H9 (cell line): ENCODE measurements around the gene KLF15. TPM values are rescaled to one million over a fixed set of nuclear protein-coding genes. Genes with fewer than 3 reads are reported as not detected.

Experiments
- DNase-seq: peaks from one replicate; pipeline ENCODE4 v3.0.0-alpha.2; 2017
- H2AFZ ChIP-seq: one replicate; pipeline ENCODE4 v1.6.1; 2013; ENCODE audit warnings: mild to moderate bottlenecking, low read length, control low read depth, moderate library complexity
- H2AK5ac ChIP-seq: 2 replicates; pipeline ENCODE4 v1.6.1; 2013; ENCODE audit warnings: low read length, control low read depth, mixed read lengths; ENCODE audit not compliant: insufficient read length
- H2BK120ac ChIP-seq: one replicate; pipeline ENCODE4 v1.6.1; 2013; ENCODE audit warnings: low read depth, mild to moderate bottlenecking, low read length, control low read depth, inconsistent platforms; ENCODE audit not compliant: poor library complexity, severe bottlenecking
- H2BK12ac ChIP-seq: 2 replicates; pipeline ENCODE4 v1.6.1; 2013; ENCODE audit warnings: low read length, control low read depth, mixed read lengths, low read depth; ENCODE audit not compliant: insufficient read length
- H2BK15ac ChIP-seq: 2 replicates; pipeline ENCODE4 v1.6.1; 2013; ENCODE audit warnings: low read depth, low read length, control low read depth
- H2BK20ac ChIP-seq: one replicate; pipeline ENCODE4 v1.6.1; 2013; ENCODE audit warnings: low read depth, mild to moderate bottlenecking, low read length, control low read depth, inconsistent platforms; ENCODE audit not compliant: poor library complexity, severe bottlenecking
- H2BK5ac ChIP-seq: 2 replicates; pipeline ENCODE4 v1.6.1; 2013; ENCODE audit warnings: low read length, control low read depth, mixed read lengths; ENCODE audit not compliant: insufficient read length
- H3K14ac ChIP-seq: 2 replicates; pipeline ENCODE4 v1.6.1; 2013; ENCODE audit warnings: low read length, control low read depth; ENCODE audit not compliant: insufficient read depth
- H3K18ac ChIP-seq: 2 replicates; pipeline ENCODE4 v1.6.1; 2013; ENCODE audit warnings: low read depth, mild to moderate bottlenecking, mixed read lengths, low read length, control low read depth; ENCODE audit not compliant: insufficient read length
- H3K23ac ChIP-seq: 2 replicates; pipeline ENCODE4 v1.6.1; 2013; ENCODE audit warnings: low read length, control low read depth, mixed read lengths, low read depth; ENCODE audit not compliant: insufficient read length
- H3K23me2 ChIP-seq: 2 replicates; pipeline ENCODE4 v1.6.1; 2013; ENCODE audit warnings: low read depth, mild to moderate bottlenecking, mixed read lengths, low read length, control low read depth; ENCODE audit not compliant: insufficient read length, poor library complexity, severe bottlenecking
- H3K27ac ChIP-seq: 2 replicates; pipeline ENCODE4 v1.5.1; 2013; ENCODE audit warnings: low read length, control low read depth, mixed read lengths, low read depth; ENCODE audit not compliant: insufficient read length
- H3K27me3 ChIP-seq: 2 replicates; pipeline ENCODE4 v1.6.1; 2013; ENCODE audit warnings: low read length, control low read depth, inconsistent platforms; ENCODE audit not compliant: insufficient read depth
- H3K4ac ChIP-seq: 2 replicates; pipeline ENCODE4 v1.6.1; 2013; ENCODE audit warnings: low read depth, mild to moderate bottlenecking, control low read depth, inconsistent platforms, low read length, moderate library complexity
- H3K4me1 ChIP-seq: 2 replicates; pipeline ENCODE4 v1.6.1; 2013; ENCODE audit warnings: low read length, control low read depth, inconsistent platforms; ENCODE audit not compliant: insufficient read depth
- H3K4me2 ChIP-seq: 2 replicates; pipeline ENCODE4 v1.6.1; 2013; ENCODE audit warnings: low read length, control low read depth, mixed read lengths; ENCODE audit not compliant: insufficient read length, insufficient read depth
- H3K56ac ChIP-seq: 2 replicates; pipeline ENCODE4 v1.6.1; 2013; ENCODE audit warnings: low read depth, mild to moderate bottlenecking, mixed read lengths, low read length, control low read depth; ENCODE audit not compliant: insufficient read length
- H3K79me1 ChIP-seq: 2 replicates; pipeline ENCODE4 v1.6.1; 2013; ENCODE audit warnings: low read depth, mild to moderate bottlenecking, moderate library complexity, low read length, control low read depth, inconsistent platforms; ENCODE audit not compliant: insufficient read depth, poor library complexity, severe bottlenecking
- H3K79me2 ChIP-seq: 2 replicates; pipeline ENCODE4 v1.6.1; 2013; ENCODE audit warnings: low read length, control low read depth, inconsistent platforms; ENCODE audit not compliant: insufficient read depth
- H3K9ac ChIP-seq: 2 replicates; pipeline ENCODE4 v1.6.1; 2013; ENCODE audit warnings: low read length, control low read depth, mixed read lengths; ENCODE audit not compliant: insufficient read length; ENCODE audit errors: extremely low read depth
- H3K9me3 ChIP-seq: one replicate; pipeline ENCODE4 v1.6.1; 2013; ENCODE audit warnings: low read depth, low read length, inconsistent platforms; ENCODE audit not compliant: control insufficient read depth
- H3T11ph ChIP-seq: one replicate; pipeline ENCODE4 v1.6.1; 2013; ENCODE audit warnings: mild to moderate bottlenecking, low read length, control low read depth, inconsistent platforms
- H4K20me1 ChIP-seq: one replicate; pipeline ENCODE4 v1.6.1; 2013; ENCODE audit not compliant: control insufficient read depth, insufficient read length, insufficient read depth
- H4K5ac ChIP-seq: 2 replicates; pipeline ENCODE4 v1.6.1; 2013; ENCODE audit warnings: low read depth, mild to moderate bottlenecking, mixed read lengths, low read length, control low read depth; ENCODE audit not compliant: insufficient read length
- H4K8ac ChIP-seq: replicated peaks from 2 replicates; pipeline ENCODE4 v1.6.1; 2013; ENCODE audit warnings: low read length, control low read depth, mixed read lengths, low read depth; ENCODE audit not compliant: insufficient read length
- H4K91ac ChIP-seq: 2 replicates; pipeline ENCODE4 v1.6.1; 2013; ENCODE audit warnings: low read depth, mild to moderate bottlenecking, moderate library complexity, mixed read lengths, low read length, control low read depth; ENCODE audit not compliant: insufficient read length
- H3K27ac Mint-ChIP-seq, 3 experiments: 2 replicates in 2 of 3; 3 replicates in 1 of 3; pipeline ENCODE4 v1.8.0; 2020 to 2021; ENCODE audit warnings: mixed read lengths in 3 of 3, mild to moderate bottlenecking in 1 of 3, moderate library complexity in 1 of 3
- H3K27me3 Mint-ChIP-seq: 2 replicates; pipeline ENCODE4 v1.8.0; 2021; ENCODE audit warnings: low read depth, mild to moderate bottlenecking, moderate library complexity, mixed read lengths
- H3K36me3 Mint-ChIP-seq, 3 experiments: 2 replicates in 2 of 3; 3 replicates in 1 of 3; pipeline ENCODE4 v1.8.0; 2020 to 2021; ENCODE audit warnings: low read depth in 3 of 3, mixed read lengths in 3 of 3; ENCODE audit not compliant: insufficient read depth in 1 of 3
- H3K4me1 Mint-ChIP-seq, 2 experiments: 2 replicates each; pipeline ENCODE4 v1.8.0; 2020; ENCODE audit warnings: mixed read lengths in 2 of 2
- H3K4me3 Mint-ChIP-seq, 2 experiments: 2 replicates in 1 of 2; 3 replicates in 1 of 2; pipeline ENCODE4 v1.8.0; 2020 to 2021; ENCODE audit warnings: mild to moderate bottlenecking in 2 of 2, mixed read lengths in 2 of 2, moderate library complexity in 1 of 2
- H3K9me3 Mint-ChIP-seq, 2 experiments: 2 replicates in 1 of 2; 3 replicates in 1 of 2; pipeline ENCODE4 v1.8.0; 2020; ENCODE audit warnings: mild to moderate bottlenecking in 2 of 2, mixed read lengths in 2 of 2, moderate library complexity in 1 of 2
- CTCF ChIP-seq: fragments of 200-600 bp; sonication (generic); conservative IDR thresholded peaks from 3 replicates; pipeline ENCODE4 v1.8.0; 2021; ENCODE audit warnings: antibody characterized with exemption, mild to moderate bottlenecking
- WGBS: extraction: QIAGEN DNeasy Blood & Tissue Kit; methylation state at CpG from one replicate; pipeline ENCODE4 v1.1.7; 2013; ENCODE audit warnings: missing lambda C conversion rate, low lambda C conversion rate, mixed read lengths; ENCODE audit not compliant: insufficient read length; ENCODE audit errors: extremely low coverage; 5-methylcytosine and 5-hydroxymethylcytosine counted together
- total RNA-seq: library from RNA; stranded (reverse); gene quantifications from 2 replicates; pipeline ENCODE4 v1.2.1, GENCODE V29; 2021

KLF15 gene
- total RNA-seq, 1 experiment from 2014 or later: 10.8 TPM

- no peak overlapping the region for H3K4ac ChIP-seq
- DNase-seq: peak; percentile 24
Measured at GRCh38 chr3:126300761-126301481, 56.3 kb downstream of the KLF15 start.

More at GRCh38 chr3:126300761-126301481, 56.3 kb downstream of the KLF15 start:
- no peaks in the 10 kb centered on the region for H3K27me3 ChIP-seq
- peaks cover 3% of the 10 kb centered on the region; the same call in 1 of the 2 replicates for H3K27me3 Mint-ChIP-seq
- no peak overlapping the region for H4K91ac ChIP-seq
- peak overlapping the region; percentile 59 for H2AFZ ChIP-seq
- no CpG with 5 or more reads among the region's 15 CpGs for WGBS
- H3K36me3 Mint-ChIP-seq: peaks cover 0 to 5% (median 3%) of the 10 kb centered on the region in 3 experiments; a peak in 2 of 7 replicates
- no peak overlapping the region for H3T11ph ChIP-seq
- H3K9ac ChIP-seq: no peak overlapping the region
- no peak overlapping the region for H3K27ac ChIP-seq
- H3K9me3 ChIP-seq: no peaks in the 10 kb centered on the region
- H3K14ac ChIP-seq: no peak overlapping the region
- H3K9me3 Mint-ChIP-seq: peaks cover 19 to 25% of the 10 kb centered on the region in 2 experiments; a peak in 4 of 5 replicates
- no peak overlapping the region for H3K4me2 ChIP-seq
- no peak overlapping the region for H2BK5ac ChIP-seq
- H3K4me1 Mint-ChIP-seq: peaks cover 3 to 5% of the 10 kb centered on the region in 2 experiments; a peak in 3 of 4 replicates
- no peak overlapping the region for H3K23ac ChIP-seq
- no peak overlapping the region for H3K18ac ChIP-seq
- H2BK12ac ChIP-seq: no peak overlapping the region
- no peak overlapping the region for H2AK5ac ChIP-seq
- H4K5ac ChIP-seq: no peak overlapping the region
- no peaks in the 10 kb centered on the region for H3K23me2 ChIP-seq
- no peak overlapping the region for H2BK120ac ChIP-seq
- no peak overlapping the region for H4K8ac ChIP-seq
- H4K20me1 ChIP-seq: no peaks in the 10 kb centered on the region
- no peak overlapping the region for H3K56ac ChIP-seq
- H3K79me1 ChIP-seq: no peaks in the 10 kb centered on the region
- no peak overlapping the region for H3K27ac Mint-ChIP-seq
- H3K4me1 ChIP-seq: no peaks in the 10 kb centered on the region
- H2BK15ac ChIP-seq: no peak overlapping the region
- no peak for TF ChIP-seq CTCF
- H2BK20ac ChIP-seq: no peak overlapping the region
- no peak overlapping the region for H3K4me3 Mint-ChIP-seq
- no peaks in the 10 kb centered on the region for H3K79me2 ChIP-seq
